Transverse colon (tissue), 4 donors: ENCODE data around the gene ABL2. TPM values are rescaled to one million over a fixed set of nuclear protein-coding genes. Genes with fewer than 3 reads are reported as not detected.

Source experiments
- DNase-seq: peaks from one replicate; pipeline ENCODE4 v3.0.0-alpha.2; 2019
- H3K27ac ChIP-seq, 4 donors: fragments of 200-600 bp; sonication (generic); 2 replicates each; pipeline ENCODE4 v1.5.1; 2016 to 2018; ENCODE audit warnings: inconsistent platforms in 4 of 4
- H3K27me3 ChIP-seq: fragments of 200-600 bp; sonication (generic); 2 replicates; pipeline ENCODE4 v1.5.1; 2017; ENCODE audit warnings: inconsistent platforms
- H3K36me3 ChIP-seq, 4 donors: fragments of 200-600 bp; sonication (generic); 2 replicates each; pipeline ENCODE4 v1.5.1; 2017 to 2019; ENCODE audit warnings: inconsistent platforms in 4 of 4
- H3K4me1 ChIP-seq, 4 donors: fragments of 200-600 bp; sonication (generic); 2 replicates each; pipeline ENCODE4 v1.5.1; 2017 to 2020; ENCODE audit warnings: inconsistent platforms in 4 of 4
- H3K4me3 ChIP-seq, 4 donors: fragments of 200-600 bp; sonication (generic); 1 replicate in 1 of 4; 2 replicates in 3 of 4; pipeline versions ENCODE4 v1.5.1 to v1.6.1; 2017 to 2019; ENCODE audit warnings: inconsistent platforms in 4 of 4
- H3K9me3 ChIP-seq, 2 donors: fragments of 200-600 bp; sonication (generic); 2 replicates each; pipeline ENCODE4 v1.5.1; 2017 to 2019; ENCODE audit warnings: inconsistent platforms in 2 of 2
- EP300 ChIP-seq: sonication (generic); formaldehyde crosslinking; IDR thresholded peaks from one replicate; pipeline ENCODE4 v1.6.1; 2017; ENCODE audit warnings: antibody characterized with exemption, low read depth
- POLR2A ChIP-seq: fragments of 450-650 bp; IDR thresholded peaks from one replicate; pipeline ENCODE4 v1.6.1; 2016; ENCODE audit warnings: antibody characterized with exemption, mild to moderate bottlenecking, moderate library complexity
- POLR2AphosphoS5 ChIP-seq, 3 donors: sonication (generic); formaldehyde crosslinking; IDR thresholded peaks; one replicate each; pipeline ENCODE4 v1.6.1; 2016; ENCODE audit warnings: antibody characterized with exemption in 3 of 3
- WGBS, 2 donors: methylation state at CpG; one replicate each; pipeline ENCODE4 v1.1.5; 2018; ENCODE audit warnings: low coverage in 1 of 2; 5-methylcytosine and 5-hydroxymethylcytosine counted together
- in situ Hi-C, 4 donors: fragments of 200-750 bp; cut with MboI; loops; one replicate each; pipeline versions ENCODE4 v1.15.0 to v1.15.1; 2017; ENCODE audit warnings: low sequenced_read_pairs in 3 of 4, low pct_ligation_motif_present in 1 of 4, low pct_unique_long_range_greater_than_20kb in 1 of 4
- intact Hi-C: fragments of 100-400 bp; cut with DNase I; formaldehyde crosslinking; loops from one replicate; pipeline ENCODE4 v1.15.1; 2023; ENCODE audit warnings: low total_unique reads
- total RNA-seq, 4 donors: library from RNA; depleted of rRNA; stranded (reverse); fragments of >200 nt; gene quantifications; one replicate each; pipeline ENCODE4 v1.1.0, GENCODE V29; 2016
- TF ChIP-seq, protein P1 (sequence below), 5 experiments: fragments of 200-600 bp in 3 of 5; fragments of 450-650 bp in 2 of 5; sonication (generic) in 3 of 5; IDR thresholded peaks; 1 replicate in 2 of 5; 2 replicates in 3 of 5; pipeline ENCODE4 v1.5.1; 2016 to 2017; ENCODE audit warnings: antibody characterized with exemption in 5 of 5, inconsistent platforms in 3 of 5, mild to moderate bottlenecking in 2 of 5, moderate library complexity in 1 of 5

The ABL2 gene
- total RNA-seq, 4 donors from 2014 or later: 9.6 to 51.7 (median 14.3) TPM

DNA sequence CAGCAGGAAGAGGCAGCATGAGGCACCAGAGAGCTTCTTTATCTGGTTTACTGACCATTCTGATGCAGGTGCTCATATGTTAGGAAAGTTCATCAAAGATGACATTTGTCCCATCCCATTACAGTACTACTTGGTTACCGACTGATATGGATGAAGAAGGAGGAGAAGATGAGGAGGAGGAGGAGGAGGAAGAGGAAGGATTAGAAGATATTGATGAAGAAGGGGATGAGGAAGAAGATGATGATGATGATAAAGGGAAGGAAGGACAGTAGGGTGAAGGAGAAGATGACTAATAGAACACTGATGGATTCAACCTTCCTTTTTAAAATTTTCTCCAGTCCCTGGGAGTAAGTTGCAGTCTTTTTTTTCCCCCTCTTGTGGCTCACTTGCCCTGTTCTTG lies 45.1 kb downstream of the ABL2 start:
- intact Hi-C loops (no loop called here), in situ Hi-C loops (no loop called here)
- DNase-seq: no peak
- TF ChIP-seq, protein P1, sequence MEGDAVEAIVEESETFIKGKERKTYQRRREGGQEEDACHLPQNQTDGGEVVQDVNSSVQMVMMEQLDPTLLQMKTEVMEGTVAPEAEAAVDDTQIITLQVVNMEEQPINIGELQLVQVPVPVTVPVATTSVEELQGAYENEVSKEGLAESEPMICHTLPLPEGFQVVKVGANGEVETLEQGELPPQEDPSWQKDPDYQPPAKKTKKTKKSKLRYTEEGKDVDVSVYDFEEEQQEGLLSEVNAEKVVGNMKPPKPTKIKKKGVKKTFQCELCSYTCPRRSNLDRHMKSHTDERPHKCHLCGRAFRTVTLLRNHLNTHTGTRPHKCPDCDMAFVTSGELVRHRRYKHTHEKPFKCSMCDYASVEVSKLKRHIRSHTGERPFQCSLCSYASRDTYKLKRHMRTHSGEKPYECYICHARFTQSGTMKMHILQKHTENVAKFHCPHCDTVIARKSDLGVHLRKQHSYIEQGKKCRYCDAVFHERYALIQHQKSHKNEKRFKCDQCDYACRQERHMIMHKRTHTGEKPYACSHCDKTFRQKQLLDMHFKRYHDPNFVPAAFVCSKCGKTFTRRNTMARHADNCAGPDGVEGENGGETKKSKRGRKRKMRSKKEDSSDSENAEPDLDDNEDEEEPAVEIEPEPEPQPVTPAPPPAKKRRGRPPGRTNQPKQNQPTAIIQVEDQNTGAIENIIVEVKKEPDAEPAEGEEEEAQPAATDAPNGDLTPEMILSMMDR (IDR thresholded peaks at IDR 0.05): no peak
- TF ChIP-seq POLR2AphosphoS5 (IDR thresholded peaks at IDR 0.05) (no peak), POLR2A (no peak), EP300 (no peak)
- no peaks in the 10 kb centered on the region for H3K36me3 ChIP-seq
- H3K9me3 ChIP-seq: no peaks in the 10 kb centered on the region
- 86 to 91% methylated on average over 1 of the region's 1 CpG for WGBS, 2 donors
- peaks cover 0 to 22% (median 8%) of the 10 kb centered on the region in 4 donors for H3K4me1 ChIP-seq
- no peaks in the 10 kb centered on the region for H3K27me3 ChIP-seq
- H3K27ac ChIP-seq: no peak overlapping the region
- H3K4me3 ChIP-seq: no peak overlapping the region

DNA sequence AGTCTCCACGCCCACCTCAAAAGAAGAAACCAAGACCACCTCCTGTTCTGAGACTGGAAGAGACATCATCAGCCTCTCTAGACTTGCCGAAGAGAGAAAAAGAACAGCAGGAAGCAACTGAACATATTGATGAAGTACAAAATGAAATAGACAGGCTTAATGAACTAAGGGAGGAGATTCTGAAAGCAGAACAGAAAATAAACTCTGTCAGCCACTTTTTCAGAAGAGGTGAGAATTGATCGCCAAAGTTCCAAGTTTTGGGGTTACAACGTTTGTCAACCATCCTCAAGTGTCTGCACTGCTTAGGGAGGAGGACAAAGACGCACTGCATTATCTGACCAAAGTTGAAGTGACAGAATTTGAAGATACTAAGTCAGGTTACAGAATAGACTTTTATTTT lies 45.6 kb downstream of the ABL2 start:
- Histone ChIP-seq H3K4me1 (peaks cover 0 to 22% (median 8%) of the 10 kb centered on the region in 4 donors), H3K27ac (no peak overlapping the region), H3K4me3 (no peak overlapping the region), H3K36me3 (no peaks in the 10 kb centered on the region), H3K9me3 (no peaks in the 10 kb centered on the region), H3K27me3 (no peaks in the 10 kb centered on the region)
- DNase-seq: no peak
- 83 to 85% methylated on average over 5 of the region's 5 CpGs for WGBS, 2 donors
- intact Hi-C loops: no loop called here
- in situ Hi-C loops: no loop called here
- TF ChIP-seq EP300 (no peak), POLR2AphosphoS5 (IDR thresholded peaks at IDR 0.05) (no peak), POLR2A (no peak)
- TF ChIP-seq, protein P1 (IDR thresholded peaks at IDR 0.05): no peak

DNA sequence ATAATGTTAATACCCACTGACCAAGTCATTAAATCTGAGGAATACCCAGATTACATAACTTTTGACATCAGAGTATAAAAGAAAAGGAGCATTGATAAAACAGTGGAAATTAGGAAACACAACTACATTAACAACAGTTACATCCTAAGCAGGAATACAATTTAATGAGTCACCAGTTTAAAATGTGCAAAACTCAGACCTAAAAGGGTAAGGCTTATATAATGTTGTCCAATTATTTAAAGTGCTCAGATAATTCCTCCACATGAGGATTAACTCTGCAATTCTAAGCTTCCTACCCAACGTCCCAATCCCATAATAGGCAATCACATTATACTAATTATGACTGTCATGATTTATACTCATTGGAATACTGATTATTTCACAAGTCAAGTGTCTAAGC lies 50.5 kb downstream of the ABL2 start:
- intact Hi-C loops (no loop called here), in situ Hi-C loops (no loop called here)
- no peaks in the 10 kb centered on the region for H3K9me3 ChIP-seq

DNA sequence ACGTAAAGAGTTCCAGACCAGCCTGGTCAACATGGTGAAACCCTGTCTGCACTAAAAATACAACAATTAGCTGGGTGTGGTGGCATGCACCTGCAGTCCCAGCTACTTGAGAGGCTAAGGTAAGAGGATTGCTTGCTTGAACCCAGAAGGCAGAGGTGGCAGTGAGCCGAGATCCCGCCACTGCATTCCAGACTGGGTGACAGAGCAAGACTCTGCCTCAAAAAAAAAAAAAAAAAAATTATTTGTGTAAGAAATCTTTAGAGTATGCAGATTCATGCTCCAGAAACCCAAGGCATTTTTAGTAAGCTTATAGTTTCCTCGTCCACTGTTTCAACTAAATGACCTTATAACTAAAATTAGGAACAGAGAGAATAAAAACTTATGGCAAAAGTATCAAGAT lies 51.3 kb downstream of the ABL2 start:
- H3K36me3 ChIP-seq: no peaks in the 10 kb centered on the region
- TF ChIP-seq POLR2AphosphoS5 (IDR thresholded peaks at IDR 0.05) (no peak), POLR2A (no peak)
- TF ChIP-seq, protein P1 (IDR thresholded peaks at IDR 0.05): no peak
- no peaks in the 10 kb centered on the region for H3K9me3 ChIP-seq
- WGBS, 2 donors: 90 to 96% methylated on average over 4 of the region's 4 CpGs
- DNase-seq: no peak
- H3K27ac ChIP-seq: peak overlapping the region in 2 of 4 donors; percentile 4 to 29
- no peaks in the 10 kb centered on the region for H3K27me3 ChIP-seq
- intact Hi-C loops: no loop called here
- in situ Hi-C loops: no loop called here
- H3K4me1 ChIP-seq: peaks cover 0 to 11% (median 5%) of the 10 kb centered on the region in 4 donors
- H3K4me3 ChIP-seq: no peak overlapping the region

More for the DNA sequence above, 50.5 kb downstream of the ABL2 start:
- Histone ChIP-seq H3K4me1 (peaks cover 0 to 11% (median 5%) of the 10 kb centered on the region in 4 donors), H3K27me3 (no peaks in the 10 kb centered on the region), H3K36me3 (no peaks in the 10 kb centered on the region), H3K27ac (peak overlapping the region in 1 of 4 donors; percentile 29), H3K4me3 (no peak overlapping the region)
- 55 to 57% methylated on average over 1 of the region's 1 CpG for WGBS, 2 donors
- TF ChIP-seq POLR2A (no peak), POLR2AphosphoS5 (IDR thresholded peaks at IDR 0.05) (no peak), EP300 (no peak)
- TF ChIP-seq, protein P1 (IDR thresholded peaks at IDR 0.05): no peak
- no peak for DNase-seq
